Measurements from ENCODE around the gene LRP1B. TPM values are rescaled to one million over a fixed set of nuclear protein-coding genes. Genes with fewer than 3 reads are reported as not detected.

Gene LRP1B
- polyA plus RNA-seq, 2 of the 4 experiments (the other 2 are of a cell fraction): 0.03 TPM; not detected in 1

GRCh38 chr2:140680862-140681261 lies 1450.0 kb downstream of the LRP1B start:
- POLR2A ChIA-PET: no interaction called here
- DNase-seq (ENCODE audit: low read depth in 1 of 2, low spot score in 1 of 2): no peak
- Histone ChIP-seq H3K9me3 (no peaks in the 10 kb centered on the region), H3K4me2 (no peak overlapping the region), H3K4me1 (no peaks in the 10 kb centered on the region), H3K27ac (no peak overlapping the region), H3K4me3 (no peak overlapping the region)
- WGBS (ENCODE audit: missing lambda C conversion rate): 73% methylated on average over 1 of the region's 1 CpG
- ATAC-seq: no peak
- TF ChIP-seq FOSL2 (IDR thresholded peaks at IDR 0.05): no peak
- TF ChIP-seq FOSL2 (CRISPR knock-in tag; IDR thresholded peaks at IDR 0.05): no peak
- no peak for TF ChIP-seq CBX8 (IDR thresholded peaks at IDR 0.05)
- peak; percentile 80 for TF ChIP-seq MAFK (IDR thresholded peaks at IDR 0.05; ENCODE audit: partially characterized antibody)
- TF ChIP-seq TP53 (CRISPR knock-in tag; IDR thresholded peaks at IDR 0.05): no peak
- TF ChIP-seq REST (IDR thresholded peaks at IDR 0.05): no peak
- TF ChIP-seq CHD2 (IDR thresholded peaks at IDR 0.05; ENCODE audit: low read length, partially characterized antibody): no peak
- FAIRE-seq: no peak
- CTCF ChIA-PET: interaction anchor here (2.1 kb wide), 1 partner anchor 13 kb away, joined by 5 read pairs; no protein-coding TSS in a partner anchor

- ATAC-seq (no peak), DNase-seq (ENCODE audit: low read depth in 1 of 2, low spot score in 1 of 2) (no peak), FAIRE-seq (no peak)
- H3K4me2 ChIP-seq: no peak overlapping the region
- H3K4me1 ChIP-seq: no peaks in the 10 kb centered on the region
- H3K9me3 ChIP-seq: no peaks in the 10 kb centered on the region
- no peak overlapping the region for H3K4me3 ChIP-seq
- POLR2A ChIA-PET: no interaction called here
- 62% methylated on average over 4 of the region's 4 CpGs for WGBS (ENCODE audit: missing lambda C conversion rate)
- no peak for TF ChIP-seq TP53 (CRISPR knock-in tag; IDR thresholded peaks at IDR 0.05)
- TF ChIP-seq CHD2 (IDR thresholded peaks at IDR 0.05; ENCODE audit: low read length, partially characterized antibody): no peak
- peak; percentile 62 for TF ChIP-seq ZC3H11A (IDR thresholded peaks at IDR 0.05)
- CTCF ChIA-PET: interaction anchor here (2.1 kb wide), 1 partner anchor 14 kb away, joined by 5 read pairs; no protein-coding TSS in a partner anchor
- H3K27ac ChIP-seq: no peak overlapping the region
Observed at GRCh38 chr2:140679752-140680151, 1451.1 kb downstream of the LRP1B start.

GRCh38 chr2:140669911-140670310 lies 1460.9 kb downstream of the LRP1B start:
- H3K4me2 ChIP-seq: no peak overlapping the region
- ATAC-seq: no peak
- H3K4me1 ChIP-seq: no peaks in the 10 kb centered on the region; the same call in 2 of the 3 replicates
- ChIA-PET POLR2A (no interaction called here), CTCF (no interaction called here)
- no peak for DNase-seq (ENCODE audit: low read depth in 1 of 2, low spot score in 1 of 2)
- no peak for FAIRE-seq
- WGBS (ENCODE audit: missing lambda C conversion rate): 79% methylated on average over 3 of the region's 3 CpGs
- no peaks in the 10 kb centered on the region for H3K9me3 ChIP-seq
- no peak overlapping the region for H3K4me3 ChIP-seq
- H3K27ac ChIP-seq: no peak overlapping the region
- TF ChIP-seq JUN (IDR thresholded peaks at IDR 0.05): no peak

GRCh38 chr2:140667203-140667602 lies 1463.6 kb downstream of the LRP1B start:
- Histone ChIP-seq H3K27ac (no peak overlapping the region), H3K9me3 (no peaks in the 10 kb centered on the region), H3K4me2 (no peak overlapping the region), H3K4me1 (no peaks in the 10 kb centered on the region; the same call in 2 of the 3 replicates), H3K4me3 (no peak overlapping the region)
- CTCF ChIA-PET: no interaction called here
- POLR2A ChIA-PET: no interaction called here
- ATAC-seq (no peak), DNase-seq (ENCODE audit: low read depth in 1 of 2, low spot score in 1 of 2) (no peak), FAIRE-seq (no peak)
- TF ChIP-seq REST (IDR thresholded peaks at IDR 0.05) (no peak), CHD4 (IDR thresholded peaks at IDR 0.05; ENCODE audit: borderline replicate concordance) (no peak), SMC3 (IDR thresholded peaks at IDR 0.05) (no peak)
- 51% methylated on average over 2 of the region's 2 CpGs for WGBS (ENCODE audit: missing lambda C conversion rate)

All from A549 (cell line).